ENCODE data around the gene ST6GALNAC3.

Gene ST6GALNAC3

DNA sequence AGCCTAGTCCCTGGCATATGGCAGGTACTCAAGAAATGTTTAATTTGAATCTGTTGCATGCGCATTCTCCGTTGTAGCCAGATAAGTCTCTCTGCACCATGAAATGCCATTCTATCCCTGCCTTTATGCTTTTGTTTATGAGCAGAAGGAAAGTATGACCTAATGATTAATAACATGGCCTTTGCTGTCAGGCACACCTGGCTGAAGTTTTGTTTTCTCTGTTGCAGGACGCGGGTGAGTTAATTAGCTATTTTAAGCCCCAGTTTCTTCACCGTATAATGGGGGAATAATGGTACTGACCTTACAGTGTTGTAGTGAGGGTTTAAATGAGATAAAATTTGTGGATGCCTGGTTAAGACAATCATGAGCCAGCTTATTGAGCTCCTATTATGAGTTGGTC, 87.7 kb downstream of the ST6GALNAC3 start:
- TF ChIP-seq, protein P1, sequence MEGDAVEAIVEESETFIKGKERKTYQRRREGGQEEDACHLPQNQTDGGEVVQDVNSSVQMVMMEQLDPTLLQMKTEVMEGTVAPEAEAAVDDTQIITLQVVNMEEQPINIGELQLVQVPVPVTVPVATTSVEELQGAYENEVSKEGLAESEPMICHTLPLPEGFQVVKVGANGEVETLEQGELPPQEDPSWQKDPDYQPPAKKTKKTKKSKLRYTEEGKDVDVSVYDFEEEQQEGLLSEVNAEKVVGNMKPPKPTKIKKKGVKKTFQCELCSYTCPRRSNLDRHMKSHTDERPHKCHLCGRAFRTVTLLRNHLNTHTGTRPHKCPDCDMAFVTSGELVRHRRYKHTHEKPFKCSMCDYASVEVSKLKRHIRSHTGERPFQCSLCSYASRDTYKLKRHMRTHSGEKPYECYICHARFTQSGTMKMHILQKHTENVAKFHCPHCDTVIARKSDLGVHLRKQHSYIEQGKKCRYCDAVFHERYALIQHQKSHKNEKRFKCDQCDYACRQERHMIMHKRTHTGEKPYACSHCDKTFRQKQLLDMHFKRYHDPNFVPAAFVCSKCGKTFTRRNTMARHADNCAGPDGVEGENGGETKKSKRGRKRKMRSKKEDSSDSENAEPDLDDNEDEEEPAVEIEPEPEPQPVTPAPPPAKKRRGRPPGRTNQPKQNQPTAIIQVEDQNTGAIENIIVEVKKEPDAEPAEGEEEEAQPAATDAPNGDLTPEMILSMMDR (IDR thresholded peaks at IDR 0.05; ENCODE audit: borderline replicate concordance, control extremely low read depth, extremely low read depth, insufficient read depth, missing control alignments), result no peak
- DNase-seq (ENCODE audit: low spot score), result no peak
- in situ Hi-C loops (cut with MboI; ENCODE audit: low sequenced_read_pairs, unreplicated experiment), result loop anchor here (25.0 kb wide), 1 partner anchor 975 kb away; no protein-coding TSS in a partner anchor

DNA sequence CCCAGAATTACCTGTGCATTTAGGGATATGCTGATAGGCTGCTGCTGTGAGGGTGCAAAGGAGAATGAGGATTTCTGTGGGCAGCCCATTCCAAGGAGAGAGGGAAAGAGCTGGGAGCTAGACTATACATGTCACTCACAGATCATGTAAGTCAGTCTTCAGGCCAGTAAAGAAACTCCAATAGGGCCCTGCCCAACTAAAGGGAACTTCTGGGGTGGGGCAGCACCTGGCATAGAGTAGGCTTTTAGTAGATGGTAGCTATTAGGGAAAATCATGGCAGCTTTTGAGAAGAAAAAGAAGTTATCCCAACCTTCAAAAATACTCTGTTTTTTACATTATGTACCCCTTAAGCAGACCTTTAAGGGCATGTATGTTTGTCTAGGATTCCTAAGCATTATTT, 89.6 kb downstream of the ST6GALNAC3 start:
- in situ Hi-C loops (cut with MboI; ENCODE audit: low sequenced_read_pairs, unreplicated experiment), result loop anchor here (25.0 kb wide), 1 partner anchor 973 kb away; no protein-coding TSS in a partner anchor
- no peak for DNase-seq (ENCODE audit: low spot score)
- TF ChIP-seq, protein P1 (IDR thresholded peaks at IDR 0.05; ENCODE audit: borderline replicate concordance, control extremely low read depth, extremely low read depth, insufficient read depth, missing control alignments), result no peak

DNA sequence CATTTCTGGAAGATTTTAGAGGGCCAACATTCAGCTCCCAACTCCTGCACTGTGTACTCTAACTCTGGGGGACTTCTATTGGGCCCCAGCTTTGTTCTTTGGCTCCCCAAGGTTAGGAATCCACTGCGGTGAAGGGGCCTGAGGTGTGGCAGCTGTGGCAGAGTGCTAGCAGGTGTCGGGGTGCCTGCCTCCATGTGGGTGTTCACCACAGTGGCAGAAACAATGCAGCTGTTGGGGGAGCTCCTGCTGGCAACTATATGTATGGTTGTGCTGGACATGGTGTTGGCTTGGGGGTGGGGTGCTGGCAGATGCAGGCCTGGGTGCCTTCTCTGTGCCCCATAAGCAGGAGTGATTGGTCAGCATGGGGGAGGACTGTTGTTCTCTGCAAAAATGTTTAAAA, 95.5 kb downstream of the ST6GALNAC3 start:
- in situ Hi-C loops (cut with MboI; ENCODE audit: low sequenced_read_pairs, unreplicated experiment), result loop anchor here (25.0 kb wide), 1 partner anchor 967 kb away; no protein-coding TSS in a partner anchor
- no peak for DNase-seq (ENCODE audit: low spot score)
- TF ChIP-seq, protein P1 (IDR thresholded peaks at IDR 0.05; ENCODE audit: borderline replicate concordance, control extremely low read depth, extremely low read depth, insufficient read depth, missing control alignments), result no peak

DNA sequence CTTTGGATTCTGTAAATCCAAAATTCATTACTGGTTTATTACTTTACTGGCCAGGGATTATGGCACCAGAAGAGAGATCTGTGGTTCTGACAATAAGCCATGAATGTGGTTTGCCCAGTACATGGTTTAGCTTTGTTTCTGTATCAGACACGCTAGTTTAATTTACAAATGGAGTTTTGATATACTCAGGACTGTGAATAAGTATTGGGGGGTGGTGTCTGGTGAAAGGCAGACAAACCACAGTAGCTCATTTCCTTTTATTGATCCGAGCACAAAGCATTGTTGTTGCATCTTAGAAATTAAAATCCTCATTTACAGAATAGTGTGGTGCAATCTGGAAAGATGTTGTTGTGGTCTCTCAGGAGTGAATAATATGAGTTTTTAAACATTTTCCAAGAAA, 96.0 kb downstream of the ST6GALNAC3 start:
- in situ Hi-C loops (cut with MboI; ENCODE audit: low sequenced_read_pairs, unreplicated experiment), result loop anchor here (25.0 kb wide), 1 partner anchor 967 kb away; no protein-coding TSS in a partner anchor
- TF ChIP-seq, protein P1 (IDR thresholded peaks at IDR 0.05; ENCODE audit: borderline replicate concordance, control extremely low read depth, extremely low read depth, insufficient read depth, missing control alignments), result no peak
- DNase-seq (ENCODE audit: low spot score), result no peak

DNA sequence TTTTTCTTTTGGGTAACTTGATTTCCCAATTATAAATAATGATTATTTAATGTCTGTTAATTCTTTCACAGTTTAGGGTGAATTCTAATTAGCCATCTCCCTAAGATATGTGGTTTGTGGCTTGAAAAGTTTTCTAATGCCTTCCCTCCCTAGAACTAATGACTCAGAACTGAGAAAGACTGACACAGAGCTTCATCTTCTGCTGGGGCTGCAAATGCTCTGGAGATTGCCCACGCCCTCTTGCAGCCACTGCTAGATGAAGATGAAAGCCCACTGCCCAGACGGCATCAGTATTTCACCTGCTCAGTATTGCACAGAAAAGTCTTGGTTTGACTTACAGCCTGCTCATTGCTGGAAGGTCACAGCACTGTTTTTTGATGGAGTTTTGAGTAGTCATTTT, 101.5 kb downstream of the ST6GALNAC3 start:
- in situ Hi-C loops (cut with MboI; ENCODE audit: low sequenced_read_pairs, unreplicated experiment), result no loop called here
- DNase-seq (ENCODE audit: low spot score), result no peak
- TF ChIP-seq, protein P1 (IDR thresholded peaks at IDR 0.05; ENCODE audit: borderline replicate concordance, control extremely low read depth, extremely low read depth, insufficient read depth, missing control alignments), result no peak

DNA sequence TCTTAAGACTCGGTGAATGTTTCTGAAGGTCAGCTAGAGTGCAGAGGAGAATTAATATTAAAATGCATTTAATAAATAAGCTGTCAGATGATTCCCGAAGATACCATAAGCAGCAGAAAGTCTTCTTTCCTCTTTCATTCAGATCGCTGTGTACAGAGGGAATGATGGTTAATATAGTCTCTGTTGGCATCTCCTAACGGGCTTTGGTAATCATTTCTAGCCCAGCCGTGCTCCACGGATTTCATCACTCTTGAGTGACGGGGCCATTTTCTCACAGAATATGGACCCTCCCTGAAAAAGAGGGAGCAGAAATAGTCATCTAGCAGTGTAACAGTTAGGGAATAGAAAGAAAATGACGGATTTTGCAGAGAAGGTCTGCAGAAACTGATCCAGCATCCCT, 103.1 kb downstream of the ST6GALNAC3 start:
- no peak for DNase-seq (ENCODE audit: low spot score)
- in situ Hi-C loops (cut with MboI; ENCODE audit: low sequenced_read_pairs, unreplicated experiment), result no loop called here

More for the DNA sequence above, 103.1 kb downstream of the ST6GALNAC3 start:
- TF ChIP-seq, protein P1 (IDR thresholded peaks at IDR 0.05; ENCODE audit: borderline replicate concordance, control extremely low read depth, extremely low read depth, insufficient read depth, missing control alignments), result no peak
